ENCODE data around the gene GNB1L.

DNA sequence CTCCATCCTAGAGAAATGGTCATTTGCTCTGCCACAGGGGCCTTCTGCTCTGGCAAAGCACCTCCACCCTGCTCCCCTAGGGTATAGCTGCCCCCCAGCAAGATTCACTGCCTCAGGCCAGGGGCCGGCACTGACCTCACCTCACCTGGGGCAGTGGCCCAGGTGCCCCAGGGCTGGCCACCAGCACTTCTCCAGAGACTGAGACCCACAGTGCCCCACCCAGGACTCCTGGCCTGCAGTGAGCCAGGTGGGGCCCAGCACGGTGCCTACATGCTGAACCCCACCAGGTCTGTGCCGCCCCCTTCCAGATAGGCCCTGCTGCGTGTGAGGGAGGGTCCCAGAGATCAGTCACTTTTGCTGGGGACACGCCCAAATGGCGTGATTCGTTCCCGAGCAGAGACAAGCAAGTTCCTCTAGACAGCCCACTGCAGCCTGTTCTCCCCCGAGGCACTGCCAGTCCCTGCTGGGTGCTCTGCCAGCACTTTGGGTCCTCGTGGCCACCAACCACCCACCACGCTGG is 10.8 kb downstream of the GNB1L start:
- TF ChIP-seq YY1 (IDR thresholded peaks at IDR 0.05; ENCODE audit: insufficient read depth, insufficient read length) (no peak), ZNF274 (IDR thresholded peaks at IDR 0.05; ENCODE audit: low read depth, low read length) (no peak)

Measured in NT2/D1 (cell line).